Measurements from ENCODE around the gene NR5A2. TPM values are rescaled to one million over a fixed set of nuclear protein-coding genes. Genes with fewer than 3 reads are reported as not detected.
A peak's percentile ranks its signal among the peaks of the same experiment; 100 is the strongest.

The NR5A2 gene
- polyA plus RNA-seq, 2 donors = 0.31 to 0.37 TPM

- Histone ChIP-seq H3K36me3 (ENCODE audit: control insufficient read depth in 2 of 2, insufficient read depth in 2 of 2, low read length in 1 of 2) (no peaks in the 10 kb centered on the region), H3K9me3 (ENCODE audit: control insufficient read depth in 2 of 2, insufficient read depth in 1 of 2, low read depth in 1 of 2, low read length in 1 of 2) (no peaks in the 10 kb centered on the region), H3K4me3 (ENCODE audit: low read depth in 1 of 2, low read length in 2 of 2) (no peak overlapping the region), H3K27ac (ENCODE audit: low read depth in 2 of 2, low read length in 1 of 2) (no peak overlapping the region), H3K27me3 (ENCODE audit: control insufficient read depth in 1 of 2, insufficient read depth in 2 of 2, low read length in 2 of 2) (no peaks in the 10 kb centered on the region), H3K4me1 (ENCODE audit: control insufficient read depth in 2 of 2, insufficient read depth in 2 of 2, low read length in 1 of 2) (no peaks in the 10 kb centered on the region)
- 55 to 67% methylated on average over 1 of the region's 1 CpG for WGBS, 2 donors
These were observed 5.8 kb upstream of the NR5A2 start for GRCh38 chr1:200021577-200022238.

GRCh38 chr1:200022239-200022804 is 5.2 kb upstream of the NR5A2 start:
- no peaks in the 10 kb centered on the region for H3K4me1 ChIP-seq (ENCODE audit: control insufficient read depth in 2 of 2, insufficient read depth in 2 of 2, low read length in 1 of 2)
- 47 to 66% methylated on average over 4 of the region's 4 CpGs for WGBS, 2 donors
- no peaks in the 10 kb centered on the region for H3K9me3 ChIP-seq (ENCODE audit: control insufficient read depth in 2 of 2, insufficient read depth in 1 of 2, low read depth in 1 of 2, low read length in 1 of 2)
- H3K36me3 ChIP-seq (ENCODE audit: control insufficient read depth in 2 of 2, insufficient read depth in 2 of 2, low read length in 1 of 2) = no peaks in the 10 kb centered on the region
- H3K4me3 ChIP-seq (ENCODE audit: low read depth in 1 of 2, low read length in 2 of 2) = no peak overlapping the region
- no peak overlapping the region for H3K27ac ChIP-seq (ENCODE audit: low read depth in 2 of 2, low read length in 1 of 2)
- H3K27me3 ChIP-seq (ENCODE audit: control insufficient read depth in 1 of 2, insufficient read depth in 2 of 2, low read length in 2 of 2) = no peaks in the 10 kb centered on the region

- peaks cover 3 to 13% of the 10 kb centered on the region in 2 donors for H3K27me3 ChIP-seq (ENCODE audit: control insufficient read depth in 1 of 2, insufficient read depth in 2 of 2, low read length in 2 of 2)
- H3K9me3 ChIP-seq (ENCODE audit: control insufficient read depth in 2 of 2, insufficient read depth in 1 of 2, low read depth in 1 of 2, low read length in 1 of 2) = no peaks in the 10 kb centered on the region
- H3K4me1 ChIP-seq (ENCODE audit: control insufficient read depth in 2 of 2, insufficient read depth in 2 of 2, low read length in 1 of 2) = peaks cover 3 to 5% of the 10 kb centered on the region in 2 donors
- 11 to 13% methylated on average over 2 of the region's 2 CpGs for WGBS, 2 donors
- no peak overlapping the region for H3K27ac ChIP-seq (ENCODE audit: low read depth in 2 of 2, low read length in 1 of 2)
- peak overlapping the region in 1 of 2 donors; percentile 46 for H3K4me3 ChIP-seq (ENCODE audit: low read depth in 1 of 2, low read length in 2 of 2)
- H3K36me3 ChIP-seq (ENCODE audit: control insufficient read depth in 2 of 2, insufficient read depth in 2 of 2, low read length in 1 of 2) = no peaks in the 10 kb centered on the region
These were observed 1.1 kb downstream of the NR5A2 start for GRCh38 chr1:200028586-200029034.

GRCh38 chr1:200029035-200029821 is 1.7 kb downstream of the NR5A2 start:
- no peak overlapping the region for H3K27ac ChIP-seq (ENCODE audit: low read depth in 2 of 2, low read length in 1 of 2)
- no peaks in the 10 kb centered on the region for H3K36me3 ChIP-seq (ENCODE audit: control insufficient read depth in 2 of 2, insufficient read depth in 2 of 2, low read length in 1 of 2)
- WGBS, 2 donors = 3% methylated on average over 65 of the region's 65 CpGs
- peaks cover 3 to 16% of the 10 kb centered on the region in 2 donors for H3K27me3 ChIP-seq (ENCODE audit: control insufficient read depth in 1 of 2, insufficient read depth in 2 of 2, low read length in 2 of 2)
- peaks cover 3 to 5% of the 10 kb centered on the region in 2 donors for H3K4me1 ChIP-seq (ENCODE audit: control insufficient read depth in 2 of 2, insufficient read depth in 2 of 2, low read length in 1 of 2)
- H3K9me3 ChIP-seq (ENCODE audit: control insufficient read depth in 2 of 2, insufficient read depth in 1 of 2, low read depth in 1 of 2, low read length in 1 of 2) = no peaks in the 10 kb centered on the region
- H3K4me3 ChIP-seq (ENCODE audit: low read depth in 1 of 2, low read length in 2 of 2) = peak overlapping the region; percentile 12 to 46

- H3K27ac ChIP-seq (ENCODE audit: low read depth in 2 of 2, low read length in 1 of 2) = no peak overlapping the region
- H3K36me3 ChIP-seq (ENCODE audit: control insufficient read depth in 2 of 2, insufficient read depth in 2 of 2, low read length in 1 of 2) = no peaks in the 10 kb centered on the region
- peak overlapping the region in 1 of 2 donors; percentile 46 for H3K4me3 ChIP-seq (ENCODE audit: low read depth in 1 of 2, low read length in 2 of 2)
- WGBS, 2 donors = 12 to 21% methylated on average over 13 of the region's 13 CpGs
- H3K27me3 ChIP-seq (ENCODE audit: control insufficient read depth in 1 of 2, insufficient read depth in 2 of 2, low read length in 2 of 2) = peaks cover 3 to 16% of the 10 kb centered on the region in 2 donors
- peaks cover 3 to 5% of the 10 kb centered on the region in 2 donors for H3K4me1 ChIP-seq (ENCODE audit: control insufficient read depth in 2 of 2, insufficient read depth in 2 of 2, low read length in 1 of 2)
- H3K9me3 ChIP-seq (ENCODE audit: control insufficient read depth in 2 of 2, insufficient read depth in 1 of 2, low read depth in 1 of 2, low read length in 1 of 2) = no peaks in the 10 kb centered on the region
These were observed 2.3 kb downstream of the NR5A2 start for GRCh38 chr1:200029822-200030152.

GRCh38 chr1:200030791-200031190 is 3.3 kb downstream of the NR5A2 start:
- Histone ChIP-seq H3K9me3 (ENCODE audit: control insufficient read depth in 2 of 2, insufficient read depth in 1 of 2, low read depth in 1 of 2, low read length in 1 of 2) (no peaks in the 10 kb centered on the region), H3K4me3 (ENCODE audit: low read depth in 1 of 2, low read length in 2 of 2) (no peak overlapping the region), H3K27me3 (ENCODE audit: control insufficient read depth in 1 of 2, insufficient read depth in 2 of 2, low read length in 2 of 2) (peaks cover 3 to 17% of the 10 kb centered on the region in 2 donors), H3K36me3 (ENCODE audit: control insufficient read depth in 2 of 2, insufficient read depth in 2 of 2, low read length in 1 of 2) (no peaks in the 10 kb centered on the region), H3K27ac (ENCODE audit: low read depth in 2 of 2, low read length in 1 of 2) (no peak overlapping the region), H3K4me1 (ENCODE audit: control insufficient read depth in 2 of 2, insufficient read depth in 2 of 2, low read length in 1 of 2) (peaks cover 3 to 6% of the 10 kb centered on the region in 2 donors)
- WGBS, 2 donors = 43 to 77% methylated on average over 4 of the region's 4 CpGs

GRCh38 chr1:200033511-200034261 is 6.2 kb downstream of the NR5A2 start:
- no peak overlapping the region for H3K4me3 ChIP-seq (ENCODE audit: low read depth in 1 of 2, low read length in 2 of 2)
- 35 to 43% methylated on average over 23 of the region's 23 CpGs for WGBS, 2 donors

GRCh38 chr1:200034262-200034557 is 6.7 kb downstream of the NR5A2 start:
- H3K4me1 ChIP-seq (ENCODE audit: control insufficient read depth in 2 of 2, insufficient read depth in 2 of 2, low read length in 1 of 2) = peaks cover 5 to 6% of the 10 kb centered on the region in 2 donors
- no peaks in the 10 kb centered on the region for H3K9me3 ChIP-seq (ENCODE audit: control insufficient read depth in 2 of 2, insufficient read depth in 1 of 2, low read depth in 1 of 2, low read length in 1 of 2)
- H3K27me3 ChIP-seq (ENCODE audit: control insufficient read depth in 1 of 2, insufficient read depth in 2 of 2, low read length in 2 of 2) = peaks cover 7 to 36% of the 10 kb centered on the region in 2 donors
- no peak overlapping the region for H3K4me3 ChIP-seq (ENCODE audit: low read depth in 1 of 2, low read length in 2 of 2)
- 27 to 29% methylated on average over 7 of the region's 7 CpGs for WGBS, 2 donors
- H3K36me3 ChIP-seq (ENCODE audit: control insufficient read depth in 2 of 2, insufficient read depth in 2 of 2, low read length in 1 of 2) = no peaks in the 10 kb centered on the region
- H3K27ac ChIP-seq (ENCODE audit: low read depth in 2 of 2, low read length in 1 of 2) = no peak overlapping the region

More at GRCh38 chr1:200033511-200034261, 6.2 kb downstream of the NR5A2 start:
- Histone ChIP-seq H3K27me3 (ENCODE audit: control insufficient read depth in 1 of 2, insufficient read depth in 2 of 2, low read length in 2 of 2) (peaks cover 7 to 33% of the 10 kb centered on the region in 2 donors), H3K27ac (ENCODE audit: low read depth in 2 of 2, low read length in 1 of 2) (no peak overlapping the region), H3K36me3 (ENCODE audit: control insufficient read depth in 2 of 2, insufficient read depth in 2 of 2, low read length in 1 of 2) (no peaks in the 10 kb centered on the region), H3K4me1 (ENCODE audit: control insufficient read depth in 2 of 2, insufficient read depth in 2 of 2, low read length in 1 of 2) (peaks cover 3 to 8% of the 10 kb centered on the region in 2 donors), H3K9me3 (ENCODE audit: control insufficient read depth in 2 of 2, insufficient read depth in 1 of 2, low read depth in 1 of 2, low read length in 1 of 2) (no peaks in the 10 kb centered on the region)

GRCh38 chr1:200034761-200035396 is 7.4 kb downstream of the NR5A2 start:
- H3K4me3 ChIP-seq (ENCODE audit: low read depth in 1 of 2, low read length in 2 of 2) = peak overlapping the region in 1 of 2 donors; percentile 16
- H3K9me3 ChIP-seq (ENCODE audit: control insufficient read depth in 2 of 2, insufficient read depth in 1 of 2, low read depth in 1 of 2, low read length in 1 of 2) = no peaks in the 10 kb centered on the region
- no peaks in the 10 kb centered on the region for H3K36me3 ChIP-seq (ENCODE audit: control insufficient read depth in 2 of 2, insufficient read depth in 2 of 2, low read length in 1 of 2)
- 9 to 11% methylated on average over 25 of the region's 25 CpGs for WGBS, 2 donors
- H3K27me3 ChIP-seq (ENCODE audit: control insufficient read depth in 1 of 2, insufficient read depth in 2 of 2, low read length in 2 of 2) = peaks cover 7 to 34% of the 10 kb centered on the region in 2 donors
- H3K27ac ChIP-seq (ENCODE audit: low read depth in 2 of 2, low read length in 1 of 2) = no peak overlapping the region
- H3K4me1 ChIP-seq (ENCODE audit: control insufficient read depth in 2 of 2, insufficient read depth in 2 of 2, low read length in 1 of 2) = peaks cover 6 to 9% of the 10 kb centered on the region in 2 donors

All from esophagus (tissue), 2 donors.